ENCODE measurements around the gene TANGO6.
"Not testable (repeated sequence)": the region's sequence is repeated elsewhere in the genome, so short reads cannot be mapped to it uniquely, and the experiment has no call there.

The TANGO6 gene

GRCh38 chr16:69116256-69116875 lies 273.0 kb downstream of the TANGO6 start:
- peaks cover 0 to 13% of the 10 kb centered on the region in 2 donors for H3K4me1 ChIP-seq (ENCODE audit: control insufficient read depth in 1 of 2, insufficient read depth in 2 of 2, low read length in 2 of 2)
- peaks cover 47 to 72% of the 10 kb centered on the region in 2 donors for H3K36me3 ChIP-seq (ENCODE audit: control insufficient read depth in 1 of 2, insufficient read depth in 2 of 2, low read length in 2 of 2)
- H3K4me3 ChIP-seq (ENCODE audit: low read depth in 1 of 2, low read length in 2 of 2): no peak overlapping the region
- H3K27ac ChIP-seq (ENCODE audit: low read length): no peak overlapping the region
- H3K27me3 ChIP-seq (ENCODE audit: low read depth, low read length): no peaks in the 10 kb centered on the region
- no peaks in the 10 kb centered on the region for H3K9me3 ChIP-seq (ENCODE audit: control insufficient read depth in 1 of 2, low read length in 2 of 2)

- Histone ChIP-seq H3K36me3 (ENCODE audit: control insufficient read depth in 1 of 2, insufficient read depth in 2 of 2, low read length in 2 of 2) (peaks cover 47 to 72% of the 10 kb centered on the region in 2 donors), H3K4me1 (ENCODE audit: control insufficient read depth in 1 of 2, insufficient read depth in 2 of 2, low read length in 2 of 2) (peaks cover 0 to 13% of the 10 kb centered on the region in 2 donors), H3K27ac (ENCODE audit: low read length) (no peak overlapping the region)
Observed at GRCh38 chr16:69116906-69117305, 273.6 kb downstream of the TANGO6 start.

GRCh38 chr16:69118468-69118867 lies 275.1 kb downstream of the TANGO6 start:
- Histone ChIP-seq H3K4me3 (ENCODE audit: low read depth in 1 of 2, low read length in 2 of 2) (no peak overlapping the region), H3K4me1 (ENCODE audit: control insufficient read depth in 1 of 2, insufficient read depth in 2 of 2, low read length in 2 of 2) (peaks cover 0 to 13% of the 10 kb centered on the region in 2 donors), H3K9me3 (ENCODE audit: control insufficient read depth in 1 of 2, low read length in 2 of 2) (no peaks in the 10 kb centered on the region), H3K27ac (ENCODE audit: low read length) (no peak overlapping the region), H3K36me3 (ENCODE audit: control insufficient read depth in 1 of 2, insufficient read depth in 2 of 2, low read length in 2 of 2) (peaks cover 45 to 67% of the 10 kb centered on the region in 2 donors), H3K27me3 (ENCODE audit: low read depth, low read length) (no peaks in the 10 kb centered on the region)

More at GRCh38 chr16:69116906-69117305, 273.6 kb downstream of the TANGO6 start:
- H3K27me3 ChIP-seq (ENCODE audit: low read depth, low read length): no peaks in the 10 kb centered on the region
- H3K4me3 ChIP-seq (ENCODE audit: low read depth in 1 of 2, low read length in 2 of 2): no peak overlapping the region
- no peaks in the 10 kb centered on the region for H3K9me3 ChIP-seq (ENCODE audit: control insufficient read depth in 1 of 2, low read length in 2 of 2)

GRCh38 chr16:69118994-69119393 lies 275.7 kb downstream of the TANGO6 start:
- no peak overlapping the region for H3K27ac ChIP-seq (ENCODE audit: low read length)
- H3K4me3 ChIP-seq (ENCODE audit: low read depth in 1 of 2, low read length in 2 of 2): no peak overlapping the region
- H3K9me3 ChIP-seq (ENCODE audit: control insufficient read depth in 1 of 2, low read length in 2 of 2): no peaks in the 10 kb centered on the region
- no peaks in the 10 kb centered on the region for H3K27me3 ChIP-seq (ENCODE audit: low read depth, low read length)
- H3K36me3 ChIP-seq (ENCODE audit: control insufficient read depth in 1 of 2, insufficient read depth in 2 of 2, low read length in 2 of 2): peaks cover 42 to 62% of the 10 kb centered on the region in 2 donors
- H3K4me1 ChIP-seq (ENCODE audit: control insufficient read depth in 1 of 2, insufficient read depth in 2 of 2, low read length in 2 of 2): peaks cover 0 to 13% of the 10 kb centered on the region in 2 donors

- H3K27ac ChIP-seq (ENCODE audit: low read length): no peak overlapping the region
- no peaks in the 10 kb centered on the region for H3K27me3 ChIP-seq (ENCODE audit: low read depth, low read length)
- H3K9me3 ChIP-seq (ENCODE audit: control insufficient read depth in 1 of 2, low read length in 2 of 2): no peaks in the 10 kb centered on the region
- H3K4me1 ChIP-seq (ENCODE audit: control insufficient read depth in 1 of 2, insufficient read depth in 2 of 2, low read length in 2 of 2): peaks cover 0 to 13% of the 10 kb centered on the region in 2 donors
- no peak overlapping the region for H3K4me3 ChIP-seq (ENCODE audit: low read depth in 1 of 2, low read length in 2 of 2)
- peaks cover 39 to 56% of the 10 kb centered on the region in 2 donors for H3K36me3 ChIP-seq (ENCODE audit: control insufficient read depth in 1 of 2, insufficient read depth in 2 of 2, low read length in 2 of 2)
Observed at GRCh38 chr16:69119536-69119935, 276.2 kb downstream of the TANGO6 start.

- Histone ChIP-seq H3K4me1 (ENCODE audit: control insufficient read depth in 1 of 2, insufficient read depth in 2 of 2, low read length in 2 of 2) (peaks cover 0 to 13% of the 10 kb centered on the region in 2 donors), H3K27ac (ENCODE audit: low read length) (no peak overlapping the region), H3K27me3 (ENCODE audit: low read depth, low read length) (no peaks in the 10 kb centered on the region), H3K4me3 (ENCODE audit: low read depth in 1 of 2, low read length in 2 of 2) (no peak overlapping the region), H3K36me3 (ENCODE audit: control insufficient read depth in 1 of 2, insufficient read depth in 2 of 2, low read length in 2 of 2) (peaks cover 34 to 51% of the 10 kb centered on the region in 2 donors), H3K9me3 (ENCODE audit: control insufficient read depth in 1 of 2, low read length in 2 of 2) (no peaks in the 10 kb centered on the region)
Observed at GRCh38 chr16:69120096-69120664, 276.8 kb downstream of the TANGO6 start.

- Histone ChIP-seq H3K4me1 (ENCODE audit: control insufficient read depth in 1 of 2, insufficient read depth in 2 of 2, low read length in 2 of 2) (no peaks in the 10 kb centered on the region), H3K27me3 (ENCODE audit: low read depth, low read length) (no peaks in the 10 kb centered on the region), H3K36me3 (ENCODE audit: control insufficient read depth in 1 of 2, insufficient read depth in 2 of 2, low read length in 2 of 2) (peaks cover 18 to 24% of the 10 kb centered on the region in 2 donors), H3K4me3 (ENCODE audit: low read depth in 1 of 2, low read length in 2 of 2) (no peak overlapping the region), H3K27ac (ENCODE audit: low read length) (no peak overlapping the region), H3K9me3 (ENCODE audit: control insufficient read depth in 1 of 2, low read length in 2 of 2) (no peaks in the 10 kb centered on the region)
Observed at GRCh38 chr16:69123910-69124309, 280.6 kb downstream of the TANGO6 start.

GRCh38 chr16:69124406-69124805 lies 281.1 kb downstream of the TANGO6 start:
- not testable (repeated sequence) for H3K4me3 ChIP-seq (ENCODE audit: low read depth in 1 of 2, low read length in 2 of 2); H3K27ac ChIP-seq (ENCODE audit: low read length); H3K27me3 ChIP-seq (ENCODE audit: low read depth, low read length); H3K4me1 ChIP-seq (ENCODE audit: control insufficient read depth in 1 of 2, insufficient read depth in 2 of 2, low read length in 2 of 2); H3K9me3 ChIP-seq (ENCODE audit: control insufficient read depth in 1 of 2, low read length in 2 of 2)
- peaks cover 18 to 19% of the 10 kb centered on the region in 2 donors for H3K36me3 ChIP-seq (ENCODE audit: control insufficient read depth in 1 of 2, insufficient read depth in 2 of 2, low read length in 2 of 2)

GRCh38 chr16:69124961-69125360 lies 281.6 kb downstream of the TANGO6 start:
- H3K4me1 ChIP-seq (ENCODE audit: control insufficient read depth in 1 of 2, insufficient read depth in 2 of 2, low read length in 2 of 2); H3K27ac ChIP-seq (ENCODE audit: low read length); H3K4me3 ChIP-seq (ENCODE audit: low read depth in 1 of 2, low read length in 2 of 2); H3K9me3 ChIP-seq (ENCODE audit: control insufficient read depth in 1 of 2, low read length in 2 of 2); H3K27me3 ChIP-seq (ENCODE audit: low read depth, low read length): not testable (repeated sequence)
- H3K36me3 ChIP-seq (ENCODE audit: control insufficient read depth in 1 of 2, insufficient read depth in 2 of 2, low read length in 2 of 2): peaks cover 14 to 15% of the 10 kb centered on the region in 2 donors

GRCh38 chr16:69126221-69126620 lies 282.9 kb downstream of the TANGO6 start:
- Histone ChIP-seq H3K27me3 (ENCODE audit: low read depth, low read length) (no peaks in the 10 kb centered on the region), H3K27ac (ENCODE audit: low read length) (no peak overlapping the region), H3K4me3 (ENCODE audit: low read depth in 1 of 2, low read length in 2 of 2) (no peak overlapping the region), H3K4me1 (ENCODE audit: control insufficient read depth in 1 of 2, insufficient read depth in 2 of 2, low read length in 2 of 2) (peaks cover 8 to 18% of the 10 kb centered on the region in 2 donors), H3K36me3 (ENCODE audit: control insufficient read depth in 1 of 2, insufficient read depth in 2 of 2, low read length in 2 of 2) (peaks cover 1 to 4% of the 10 kb centered on the region in 2 donors), H3K9me3 (ENCODE audit: control insufficient read depth in 1 of 2, low read length in 2 of 2) (no peaks in the 10 kb centered on the region)

GRCh38 chr16:69126801-69127200 lies 283.5 kb downstream of the TANGO6 start:
- H3K4me1 ChIP-seq (ENCODE audit: control insufficient read depth in 1 of 2, insufficient read depth in 2 of 2, low read length in 2 of 2): peaks cover 8 to 18% of the 10 kb centered on the region in 2 donors
- not testable (repeated sequence) for H3K4me3 ChIP-seq (ENCODE audit: low read depth in 1 of 2, low read length in 2 of 2); H3K27me3 ChIP-seq (ENCODE audit: low read depth, low read length); H3K9me3 ChIP-seq (ENCODE audit: control insufficient read depth in 1 of 2, low read length in 2 of 2); H3K36me3 ChIP-seq (ENCODE audit: control insufficient read depth in 1 of 2, insufficient read depth in 2 of 2, low read length in 2 of 2); H3K27ac ChIP-seq (ENCODE audit: low read length)

Data from muscle layer of duodenum (tissue), 2 donors.